ENCODE measurements around the gene LPP. TPM values are rescaled to one million over a fixed set of nuclear protein-coding genes. Genes with fewer than 3 reads are reported as not detected.

Gene LPP, protein sequence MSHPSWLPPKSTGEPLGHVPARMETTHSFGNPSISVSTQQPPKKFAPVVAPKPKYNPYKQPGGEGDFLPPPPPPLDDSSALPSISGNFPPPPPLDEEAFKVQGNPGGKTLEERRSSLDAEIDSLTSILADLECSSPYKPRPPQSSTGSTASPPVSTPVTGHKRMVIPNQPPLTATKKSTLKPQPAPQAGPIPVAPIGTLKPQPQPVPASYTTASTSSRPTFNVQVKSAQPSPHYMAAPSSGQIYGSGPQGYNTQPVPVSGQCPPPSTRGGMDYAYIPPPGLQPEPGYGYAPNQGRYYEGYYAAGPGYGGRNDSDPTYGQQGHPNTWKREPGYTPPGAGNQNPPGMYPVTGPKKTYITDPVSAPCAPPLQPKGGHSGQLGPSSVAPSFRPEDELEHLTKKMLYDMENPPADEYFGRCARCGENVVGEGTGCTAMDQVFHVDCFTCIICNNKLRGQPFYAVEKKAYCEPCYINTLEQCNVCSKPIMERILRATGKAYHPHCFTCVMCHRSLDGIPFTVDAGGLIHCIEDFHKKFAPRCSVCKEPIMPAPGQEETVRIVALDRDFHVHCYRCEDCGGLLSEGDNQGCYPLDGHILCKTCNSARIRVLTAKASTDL
- 2.1 TPM for polyA plus RNA-seq (2012; ENCODE audit: insufficient read length, low read depth)

DNA sequence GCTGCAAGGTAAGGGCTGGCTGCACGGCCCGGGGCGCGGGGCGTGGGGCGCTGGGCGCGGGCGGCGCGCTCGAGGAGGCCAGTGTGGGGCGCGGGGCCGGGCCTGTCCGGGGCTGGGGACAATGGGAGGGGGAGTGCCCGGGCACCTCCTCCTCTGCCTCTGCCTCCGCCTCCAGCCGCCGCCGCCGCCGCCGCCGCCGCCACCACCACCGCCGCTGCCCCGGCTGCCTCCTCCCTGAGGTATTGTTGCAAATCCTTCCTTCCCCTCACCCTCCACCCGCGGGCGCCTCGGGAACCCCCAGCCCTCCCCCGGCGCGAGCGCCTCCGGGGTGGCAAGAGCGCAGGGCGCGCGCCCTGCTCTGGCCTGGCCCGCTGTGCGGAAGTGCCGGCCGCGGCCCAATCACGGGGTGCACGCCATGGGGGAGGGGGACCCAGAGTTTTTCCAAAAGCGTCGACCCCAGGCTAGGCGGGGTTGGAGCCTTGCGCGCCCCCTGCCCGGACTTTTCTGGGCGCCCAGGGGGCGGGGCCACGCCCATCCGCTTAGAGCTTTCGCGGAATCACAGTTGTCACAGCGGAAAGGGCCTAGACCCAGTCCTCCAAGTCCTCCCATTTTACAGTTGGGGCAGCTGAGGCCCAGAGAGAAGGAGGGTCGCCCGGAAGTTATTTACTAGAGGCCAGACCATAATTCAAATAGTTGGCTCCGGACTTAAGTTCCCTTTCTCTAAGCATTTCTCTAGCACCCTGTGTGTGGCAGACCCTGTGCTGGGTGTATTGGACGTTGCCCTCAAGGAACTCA, at the start of gene LPP:
LPP (plus strand) TSS at position 144 of the 795 bp plus-strand sequence. CDS start 251,964 bp downstream, outside the sequence.
- TF ChIP-seq, protein P1, sequence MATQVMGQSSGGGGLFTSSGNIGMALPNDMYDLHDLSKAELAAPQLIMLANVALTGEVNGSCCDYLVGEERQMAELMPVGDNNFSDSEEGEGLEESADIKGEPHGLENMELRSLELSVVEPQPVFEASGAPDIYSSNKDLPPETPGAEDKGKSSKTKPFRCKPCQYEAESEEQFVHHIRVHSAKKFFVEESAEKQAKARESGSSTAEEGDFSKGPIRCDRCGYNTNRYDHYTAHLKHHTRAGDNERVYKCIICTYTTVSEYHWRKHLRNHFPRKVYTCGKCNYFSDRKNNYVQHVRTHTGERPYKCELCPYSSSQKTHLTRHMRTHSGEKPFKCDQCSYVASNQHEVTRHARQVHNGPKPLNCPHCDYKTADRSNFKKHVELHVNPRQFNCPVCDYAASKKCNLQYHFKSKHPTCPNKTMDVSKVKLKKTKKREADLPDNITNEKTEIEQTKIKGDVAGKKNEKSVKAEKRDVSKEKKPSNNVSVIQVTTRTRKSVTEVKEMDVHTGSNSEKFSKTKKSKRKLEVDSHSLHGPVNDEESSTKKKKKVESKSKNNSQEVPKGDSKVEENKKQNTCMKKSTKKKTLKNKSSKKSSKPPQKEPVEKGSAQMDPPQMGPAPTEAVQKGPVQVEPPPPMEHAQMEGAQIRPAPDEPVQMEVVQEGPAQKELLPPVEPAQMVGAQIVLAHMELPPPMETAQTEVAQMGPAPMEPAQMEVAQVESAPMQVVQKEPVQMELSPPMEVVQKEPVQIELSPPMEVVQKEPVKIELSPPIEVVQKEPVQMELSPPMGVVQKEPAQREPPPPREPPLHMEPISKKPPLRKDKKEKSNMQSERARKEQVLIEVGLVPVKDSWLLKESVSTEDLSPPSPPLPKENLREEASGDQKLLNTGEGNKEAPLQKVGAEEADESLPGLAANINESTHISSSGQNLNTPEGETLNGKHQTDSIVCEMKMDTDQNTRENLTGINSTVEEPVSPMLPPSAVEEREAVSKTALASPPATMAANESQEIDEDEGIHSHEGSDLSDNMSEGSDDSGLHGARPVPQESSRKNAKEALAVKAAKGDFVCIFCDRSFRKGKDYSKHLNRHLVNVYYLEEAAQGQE (IDR thresholded peaks at IDR 0.05; ENCODE audit: insufficient read depth in 1 of 2, low read depth in 2 of 2, low read length in 2 of 2): no peak
- no peak for TF ChIP-seq TAF1 (IDR thresholded peaks at IDR 0.05; ENCODE audit: borderline replicate concordance, insufficient read depth, low read length)
- no peak for TF ChIP-seq POLR2AphosphoS5 (IDR thresholded peaks at IDR 0.05; ENCODE audit: low read depth, low read length)
- no peak for TF ChIP-seq SIN3A (IDR thresholded peaks at IDR 0.05; ENCODE audit: borderline replicate concordance, insufficient read depth, low read length)

DNA sequence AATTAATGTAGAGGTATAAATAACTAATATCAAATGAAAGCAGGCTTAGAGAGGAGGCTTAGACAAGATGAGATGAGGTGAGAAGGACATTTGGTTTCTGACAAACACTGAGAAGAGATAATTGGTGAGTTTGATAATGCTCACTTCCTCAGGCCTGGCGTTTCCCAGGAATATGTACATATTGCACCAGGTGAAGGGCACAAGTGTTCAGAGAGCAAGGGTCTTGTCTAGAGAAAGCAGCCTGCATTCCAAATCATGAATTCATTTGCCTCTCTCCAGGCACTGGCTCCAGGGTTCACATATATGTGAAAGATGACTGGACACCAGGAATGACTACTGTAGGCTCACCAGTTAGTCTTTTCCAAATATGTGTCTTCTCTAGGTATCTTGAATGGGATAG, 48.0 kb upstream of the LPP start:
- TF ChIP-seq TAF1 (IDR thresholded peaks at IDR 0.05; ENCODE audit: borderline replicate concordance, insufficient read depth, low read length) (no peak), SIN3A (IDR thresholded peaks at IDR 0.05; ENCODE audit: borderline replicate concordance, insufficient read depth, low read length) (no peak), POLR2AphosphoS5 (IDR thresholded peaks at IDR 0.05; ENCODE audit: low read depth, low read length) (no peak), FOXP2 (optimal IDR thresholded peaks at IDR 0.05; ENCODE audit: borderline replicate concordance, extremely low read depth, extremely low read length, insufficient read depth) (no peak)

DNA sequence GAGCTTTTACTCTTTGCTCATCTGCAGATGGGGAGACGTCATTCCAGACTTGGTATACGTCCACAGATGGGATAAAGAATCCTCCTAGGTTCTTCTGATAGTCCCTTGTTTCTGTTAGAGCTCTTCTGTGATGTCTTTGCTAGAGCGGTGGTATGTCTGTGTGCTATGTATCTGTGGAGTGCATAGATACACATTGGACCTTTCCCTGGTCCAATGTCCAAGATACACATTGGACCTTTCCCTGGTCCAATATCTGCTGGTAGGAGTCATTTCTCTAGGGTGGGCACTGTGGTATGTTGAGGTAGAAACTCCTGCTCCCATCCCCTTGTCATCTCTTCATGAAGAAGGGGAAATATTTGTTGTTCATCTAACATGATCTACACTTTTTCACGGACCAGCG, 47.5 kb upstream of the LPP start:
- TF ChIP-seq POLR2AphosphoS5 (IDR thresholded peaks at IDR 0.05; ENCODE audit: low read depth, low read length) (no peak), SIN3A (IDR thresholded peaks at IDR 0.05; ENCODE audit: borderline replicate concordance, insufficient read depth, low read length) (no peak), FOXP2 (optimal IDR thresholded peaks at IDR 0.05; ENCODE audit: borderline replicate concordance, extremely low read depth, extremely low read length, insufficient read depth) (no peak), TAF1 (IDR thresholded peaks at IDR 0.05; ENCODE audit: borderline replicate concordance, insufficient read depth, low read length) (no peak)
- TF ChIP-seq, protein P1 (IDR thresholded peaks at IDR 0.05; ENCODE audit: insufficient read depth in 1 of 2, low read depth in 2 of 2, low read length in 2 of 2): no peak

DNA sequence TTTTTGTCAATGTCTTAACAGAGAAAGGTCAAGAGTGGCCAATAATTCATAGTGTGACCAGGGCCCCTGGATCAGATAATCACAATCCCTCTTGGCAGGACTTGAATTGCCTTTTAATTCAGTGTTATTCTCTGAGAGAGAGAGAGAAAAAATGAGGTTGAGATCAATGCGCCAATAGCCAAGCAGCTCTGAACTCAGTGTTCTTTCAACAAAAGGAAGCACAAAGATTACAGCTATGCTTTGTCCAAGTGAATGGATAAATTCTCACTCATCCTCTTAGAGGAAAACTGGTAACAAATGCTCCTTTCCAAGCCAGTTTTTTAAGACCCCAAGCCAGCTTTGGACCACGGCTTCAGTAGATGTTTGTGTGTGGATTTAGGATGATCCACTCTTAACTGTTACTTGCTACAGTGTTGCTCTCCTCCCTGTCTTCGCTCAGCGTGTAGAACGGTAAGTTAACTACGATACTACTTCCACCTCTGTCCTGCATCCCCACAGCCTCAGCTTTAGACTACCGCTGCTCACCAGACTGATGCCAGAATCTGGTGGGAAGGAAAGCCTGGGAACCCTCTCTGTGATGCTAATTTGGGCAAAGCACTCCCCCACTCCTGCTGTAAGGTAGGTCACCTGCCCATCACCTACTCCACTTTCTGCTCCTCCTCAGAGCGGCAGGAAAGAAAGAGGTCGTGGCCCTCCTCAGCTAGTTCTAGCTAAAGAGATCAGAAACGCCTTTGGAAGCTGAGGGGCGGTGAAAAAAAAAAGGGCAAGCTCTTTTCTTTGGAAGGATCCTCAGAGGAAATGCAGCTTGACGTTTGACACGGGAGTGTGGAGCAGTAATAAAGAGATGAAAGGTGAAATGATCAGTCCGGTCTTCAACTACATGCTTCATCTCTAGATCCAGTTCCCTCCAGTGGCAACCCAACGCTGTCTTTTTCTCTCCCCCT, 46.8 kb upstream of the LPP start:
- TF ChIP-seq TAF1 (IDR thresholded peaks at IDR 0.05; ENCODE audit: borderline replicate concordance, insufficient read depth, low read length) (no peak), FOXP2 (optimal IDR thresholded peaks at IDR 0.05; ENCODE audit: borderline replicate concordance, extremely low read depth, extremely low read length, insufficient read depth) (no peak), SIN3A (IDR thresholded peaks at IDR 0.05; ENCODE audit: borderline replicate concordance, insufficient read depth, low read length) (no peak), POLR2AphosphoS5 (IDR thresholded peaks at IDR 0.05; ENCODE audit: low read depth, low read length) (no peak)
- TF ChIP-seq, protein P1 (IDR thresholded peaks at IDR 0.05; ENCODE audit: insufficient read depth in 1 of 2, low read depth in 2 of 2, low read length in 2 of 2): no peak
